MCF 10A (cell line): ENCODE results near the gene FMNL1. TPM values are rescaled to one million over a fixed set of nuclear protein-coding genes. Genes with fewer than 3 reads are reported as not detected.

ENCODE experiments used
- BruUV-seq: library from RNA; stranded (reverse); fragments of 400-500 nt; replicated peaks from 2 replicates; lab custom pipeline; 2021; lab: Mats Ljungman, UMichigan
- CTCF ChIA-PET: fragments of 300-600 bp; sonication (Branson Sonifier 250); formaldehyde crosslinking; extraction: SDS; loops from one replicate; lab custom pipeline; 2021; ENCODE audit warnings: antibody characterized with exemption, inconsistent platforms; lab: Yijun Ruan, JAX
- POLR2A ChIA-PET: fragments of 300-600, 350-650 bp; sonication (Branson Sonifier 250); formaldehyde crosslinking; extraction: SDS; loops from one replicate; lab custom pipeline; 2020; ENCODE audit warnings: antibody characterized with exemption, inconsistent platforms; lab: Yijun Ruan, JAX
- DNase-seq: peaks from one replicate; pipeline ENCODE4 v3.0.0-alpha.2; 2018; ENCODE audit not compliant: unreplicated experiment
- H3K27ac Mint-ChIP-seq: one replicate; pipeline ENCODE4 v1.8.0; 2022; ENCODE audit warnings: mild to moderate bottlenecking, low read depth, mixed read lengths; ENCODE audit not compliant: unreplicated experiment
- H3K27me3 Mint-ChIP-seq: one replicate; pipeline ENCODE4 v1.8.0; 2022; ENCODE audit warnings: mixed read lengths; ENCODE audit not compliant: insufficient read depth, unreplicated experiment
- H3K36me3 Mint-ChIP-seq: one replicate; pipeline ENCODE4 v1.8.0; 2022; ENCODE audit warnings: mild to moderate bottlenecking, moderate library complexity, mixed read lengths; ENCODE audit not compliant: insufficient read depth, unreplicated experiment
- H3K4me1 Mint-ChIP-seq: one replicate; pipeline ENCODE4 v1.8.0; 2022; ENCODE audit warnings: mixed read lengths; ENCODE audit not compliant: insufficient read depth, unreplicated experiment
- H3K4me3 Mint-ChIP-seq: one replicate; pipeline ENCODE4 v1.8.0; 2022; ENCODE audit warnings: mild to moderate bottlenecking, moderate library complexity, mixed read lengths; ENCODE audit not compliant: unreplicated experiment
- H3K9me3 Mint-ChIP-seq: one replicate; pipeline ENCODE4 v1.8.0; 2022; ENCODE audit warnings: mixed read lengths; ENCODE audit not compliant: unreplicated experiment
- intact Hi-C: fragments of 100-400 bp; cut with micrococcal nuclease; formaldehyde crosslinking; loops from 2 replicates; pipeline ENCODE4 v1.14.1; 2022
- total RNA-seq: library from RNA; stranded (reverse); gene quantifications from 2 replicates; pipeline ENCODE4 v1.2.3, GENCODE V29; 2022
- TF ChIP-seq, protein P1 (sequence below): fragments of 200-600 bp; IDR thresholded peaks from one replicate; pipeline ENCODE4 v1.8.0; 2022; ENCODE audit warnings: antibody characterized with exemption, mild to moderate bottlenecking; ENCODE audit not compliant: unreplicated experiment

FMNL1 gene
- total RNA-seq, 1 experiment from 2014 or later = 28.1 TPM

DNA sequence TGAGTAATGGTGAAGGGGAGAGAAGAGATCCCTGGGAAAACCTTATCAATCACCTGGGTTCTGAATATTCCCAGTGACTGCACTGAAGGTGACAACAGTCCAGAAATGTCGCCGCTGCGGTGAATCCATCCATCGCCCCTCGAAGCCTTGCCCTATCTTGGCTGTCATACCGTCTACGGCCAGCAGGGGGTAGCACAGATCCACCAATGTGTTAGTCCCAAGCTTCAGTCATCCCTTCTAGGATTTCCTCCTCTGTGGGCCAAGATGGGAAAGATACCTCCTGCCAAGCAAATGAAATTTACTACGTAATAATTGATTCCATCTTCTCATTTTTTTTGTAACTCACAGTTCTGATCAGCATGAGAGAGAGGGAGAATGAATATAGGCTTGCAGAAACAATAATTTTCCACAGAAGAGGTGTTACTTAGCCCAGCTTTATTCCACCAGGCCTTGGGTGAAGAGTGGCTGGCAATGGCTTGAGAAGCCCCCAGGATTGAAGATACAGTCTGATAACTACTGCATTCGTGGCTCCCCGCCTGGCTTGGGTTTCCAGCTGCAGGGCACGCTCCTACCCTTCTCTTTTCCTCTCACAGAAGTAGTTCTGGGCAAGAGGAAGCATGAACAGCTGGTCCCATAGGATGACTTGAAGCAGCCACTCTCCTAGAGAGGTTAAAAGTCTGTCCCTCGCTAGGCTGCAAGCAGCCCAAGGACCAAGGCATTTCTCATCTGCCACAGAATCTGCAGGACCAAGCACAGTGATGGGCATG is 2.6 kb upstream of the FMNL1 start:
- peaks cover 11% of the 10 kb centered on the region for H3K4me1 Mint-ChIP-seq
- peaks cover 6% of the 10 kb centered on the region for H3K36me3 Mint-ChIP-seq
- BruUV-seq = no TSS peak
- no peak overlapping the region for H3K27ac Mint-ChIP-seq
- no peaks in the 10 kb centered on the region for H3K9me3 Mint-ChIP-seq
- CTCF ChIA-PET = interaction anchor here (0.5 to 5.1 kb wide), 39 partner anchors 10 to 876 kb away, joined by 3 to 49 read pairs (median 4); partner anchors contain the start of genes ACBD4 and HEXIM1
- POLR2A ChIA-PET = interaction anchor here (0.5 to 2.2 kb wide), 14 partner anchors 11 to 208 kb away, joined by 3 to 13 read pairs (median 3); partner anchors contain the start of genes ACBD4, HEXIM2 and MAP3K14
- no peaks in the 10 kb centered on the region for H3K27me3 Mint-ChIP-seq
- DNase-seq = peak; percentile 86
- no peak overlapping the region for H3K4me3 Mint-ChIP-seq
- intact Hi-C loops = loop anchor here (1.0 to 5.0 kb wide), 4 partner anchors 16 to 207 kb away; no protein-coding TSS in a partner anchor
- TF ChIP-seq, protein P1, sequence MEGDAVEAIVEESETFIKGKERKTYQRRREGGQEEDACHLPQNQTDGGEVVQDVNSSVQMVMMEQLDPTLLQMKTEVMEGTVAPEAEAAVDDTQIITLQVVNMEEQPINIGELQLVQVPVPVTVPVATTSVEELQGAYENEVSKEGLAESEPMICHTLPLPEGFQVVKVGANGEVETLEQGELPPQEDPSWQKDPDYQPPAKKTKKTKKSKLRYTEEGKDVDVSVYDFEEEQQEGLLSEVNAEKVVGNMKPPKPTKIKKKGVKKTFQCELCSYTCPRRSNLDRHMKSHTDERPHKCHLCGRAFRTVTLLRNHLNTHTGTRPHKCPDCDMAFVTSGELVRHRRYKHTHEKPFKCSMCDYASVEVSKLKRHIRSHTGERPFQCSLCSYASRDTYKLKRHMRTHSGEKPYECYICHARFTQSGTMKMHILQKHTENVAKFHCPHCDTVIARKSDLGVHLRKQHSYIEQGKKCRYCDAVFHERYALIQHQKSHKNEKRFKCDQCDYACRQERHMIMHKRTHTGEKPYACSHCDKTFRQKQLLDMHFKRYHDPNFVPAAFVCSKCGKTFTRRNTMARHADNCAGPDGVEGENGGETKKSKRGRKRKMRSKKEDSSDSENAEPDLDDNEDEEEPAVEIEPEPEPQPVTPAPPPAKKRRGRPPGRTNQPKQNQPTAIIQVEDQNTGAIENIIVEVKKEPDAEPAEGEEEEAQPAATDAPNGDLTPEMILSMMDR = peak; percentile 95

DNA sequence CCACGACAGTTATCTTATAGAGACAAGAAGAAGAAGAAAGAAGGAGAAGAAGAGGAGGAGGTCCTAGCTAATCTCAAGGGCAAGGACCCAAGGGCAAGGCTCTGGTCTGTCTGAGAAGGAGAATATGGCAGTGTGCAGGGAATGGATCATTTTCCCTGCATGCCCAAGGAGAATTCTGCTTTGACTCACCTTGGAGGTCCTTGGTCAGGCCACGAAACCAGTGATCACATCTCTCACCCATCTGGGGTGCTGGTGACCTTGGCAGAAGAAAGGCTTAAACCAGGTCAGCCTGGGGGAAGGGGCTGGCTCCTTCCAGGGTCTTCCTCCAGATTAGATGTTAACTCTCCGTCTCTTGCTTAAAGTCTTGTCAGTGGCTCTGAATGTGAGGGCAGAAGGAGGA is 1.6 kb upstream of the FMNL1 start:
- POLR2A ChIA-PET = interaction anchor here (0.9 to 2.2 kb wide), 3 partner anchors 10 to 91 kb away, joined by 3 to 13 read pairs (median 3); partner anchors contain the start of gene HEXIM2
- H3K9me3 Mint-ChIP-seq = no peaks in the 10 kb centered on the region
- H3K4me3 Mint-ChIP-seq = peak overlapping the region; percentile 69
- H3K27ac Mint-ChIP-seq = no peak overlapping the region
- intact Hi-C loops = no loop called here
- H3K36me3 Mint-ChIP-seq = peaks cover 6% of the 10 kb centered on the region
- CTCF ChIA-PET = interaction anchor here (0.6 to 5.1 kb wide), 20 partner anchors 11 to 632 kb away, joined by 3 to 49 read pairs (median 5); partner anchors contain the start of genes ACBD4 and HEXIM1
- H3K4me1 Mint-ChIP-seq = peaks cover 17% of the 10 kb centered on the region
- H3K27me3 Mint-ChIP-seq = no peaks in the 10 kb centered on the region
- no peak for DNase-seq
- no TSS peak for BruUV-seq
- TF ChIP-seq, protein P1 = no peak

DNA sequence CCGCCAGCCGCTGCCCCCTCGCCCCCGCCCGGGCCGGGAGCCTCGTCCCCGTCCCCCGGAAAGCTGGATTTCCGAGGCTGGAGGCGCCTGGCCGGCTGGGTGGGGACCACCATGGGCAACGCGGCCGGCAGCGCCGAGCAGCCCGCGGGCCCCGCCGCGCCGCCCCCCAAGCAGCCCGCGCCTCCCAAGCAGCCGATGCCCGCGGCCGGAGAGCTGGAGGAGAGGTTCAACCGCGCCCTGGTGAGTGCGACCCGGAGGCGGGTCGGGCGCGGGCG is 266 bp downstream of the FMNL1 start:
- CTCF ChIA-PET = interaction anchor here (0.6 to 5.1 kb wide), 4 partner anchors 13 to 672 kb away, joined by 3 to 49 read pairs (median 12); partner anchors contain the start of gene ACBD4
- Mint-ChIP-seq H3K4me1 (peaks cover 34% of the 10 kb centered on the region), H3K36me3 (peaks cover 6% of the 10 kb centered on the region), H3K4me3 (peak overlapping the region; percentile 69), H3K27ac (no peak overlapping the region), H3K27me3 (no peaks in the 10 kb centered on the region), H3K9me3 (no peaks in the 10 kb centered on the region)
- intact Hi-C loops = no loop called here
- POLR2A ChIA-PET = interaction anchor here (1.2 kb wide), 1 partner anchor 72 kb away, joined by 3 read pairs; no protein-coding TSS in a partner anchor
- no TSS peak for BruUV-seq
- DNase-seq = no peak
- TF ChIP-seq, protein P1 = no peak

DNA sequence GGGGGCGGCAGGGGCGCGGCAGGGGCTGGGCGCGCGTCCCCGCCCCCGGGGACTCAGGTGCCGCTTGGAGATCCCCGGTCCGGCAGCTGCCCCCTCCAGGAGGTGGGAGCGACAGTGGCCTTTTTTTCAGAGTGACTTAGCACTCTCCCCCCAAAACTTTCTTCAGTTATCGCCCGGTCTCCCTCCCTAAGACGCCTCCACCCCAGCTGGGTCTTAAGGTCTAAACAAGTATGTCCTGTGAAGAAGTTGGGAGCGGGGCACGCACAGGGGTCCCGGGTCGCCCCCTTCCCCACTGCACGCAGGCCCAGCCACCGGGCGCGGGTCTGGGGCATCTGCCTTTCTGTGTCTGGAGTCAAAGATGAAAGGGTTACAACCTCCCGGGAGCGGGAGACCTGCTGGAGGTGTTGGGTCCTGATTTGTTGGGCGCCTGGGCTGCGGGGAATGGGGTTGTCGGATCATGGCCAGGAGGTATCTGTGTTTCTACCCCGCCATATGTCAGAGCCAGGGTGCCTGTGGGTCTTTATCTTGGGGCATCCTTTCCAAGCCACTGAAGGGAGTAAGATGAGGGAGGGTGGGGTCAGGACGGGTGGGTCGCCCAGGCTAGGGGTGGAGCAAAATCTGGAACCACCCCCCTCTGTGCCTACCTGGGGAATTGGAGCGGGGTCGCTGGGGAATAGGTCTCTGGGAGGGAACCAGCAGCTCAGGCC is 757 bp downstream of the FMNL1 start:
- H3K4me1 Mint-ChIP-seq = peaks cover 39% of the 10 kb centered on the region
- no TSS peak for BruUV-seq
- DNase-seq = no peak
- TF ChIP-seq, protein P1 = no peak
- peaks cover 6% of the 10 kb centered on the region for H3K36me3 Mint-ChIP-seq
- ChIA-PET CTCF (interaction anchor here (0.6 to 5.1 kb wide), 4 partner anchors 13 to 671 kb away, joined by 3 to 49 read pairs (median 12); partner anchors contain the start of gene ACBD4), POLR2A (interaction anchor here (0.6 to 1.2 kb wide), 2 partner anchors 73 to 92 kb away, joined by 3 read pairs; no protein-coding TSS in a partner anchor)
- intact Hi-C loops = no loop called here
- H3K9me3 Mint-ChIP-seq = no peaks in the 10 kb centered on the region
- no peak overlapping the region for H3K27ac Mint-ChIP-seq
- H3K4me3 Mint-ChIP-seq = peak overlapping the region; percentile 69
- H3K27me3 Mint-ChIP-seq = no peaks in the 10 kb centered on the region
